Neural progenitor cell (in vitro differentiated cells): ENCODE results near the gene ARID5B.

ENCODE experiments used
- CTCF ChIP-seq: fragments of 200-600 bp; sonication (generic); IDR thresholded peaks from 2 replicates; pipeline ENCODE4 v1.5.1; 2017; ENCODE audit warnings: antibody characterized with exemption, mild to moderate bottlenecking
- EZH2phosphoT487 ChIP-seq: fragments of 200-600 bp; sonication (generic); IDR thresholded peaks from 2 replicates; pipeline ENCODE4 v1.6.1; 2017; ENCODE audit warnings: antibody characterized with exemption

GRCh38 chr10:61936770-61937169 lies 35.3 kb downstream of the ARID5B start:
- no peak for TF ChIP-seq CTCF
- TF ChIP-seq EZH2phosphoT487: no peak
